ENCODE measurements around the gene SLAMF1.

DNA sequence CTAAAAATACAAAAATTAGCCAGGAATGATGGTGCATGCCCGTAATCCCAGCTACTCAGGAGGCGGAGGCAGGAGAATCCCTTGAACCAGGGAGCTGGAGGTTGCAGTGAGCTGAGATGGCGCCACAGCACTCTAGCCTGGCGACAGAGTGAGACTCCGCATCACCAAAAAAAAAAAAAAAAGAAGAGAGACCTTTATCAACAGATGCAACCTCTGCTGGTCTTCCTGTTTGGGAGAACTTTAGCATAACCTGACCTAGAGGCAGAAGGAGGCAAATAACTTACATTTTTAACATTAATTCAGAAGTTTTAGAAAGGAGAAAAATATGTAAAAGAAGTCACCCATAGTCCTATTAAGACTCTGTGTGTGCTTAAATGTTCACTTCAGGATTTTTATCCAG is 32.4 kb downstream of the SLAMF1 start:
- TF ChIP-seq POLR2A (IDR thresholded peaks at IDR 0.05; ENCODE audit: extremely low read depth, insufficient read length), result no peak
- no peak for TF ChIP-seq CTCF (IDR thresholded peaks at IDR 0.05; ENCODE audit: low read depth, low read length)
